ENCODE results near the gene OR52K1. TPM values are rescaled to one million over a fixed set of nuclear protein-coding genes. Genes with fewer than 3 reads are reported as not detected.
"Not testable (repeated sequence)": the region's sequence is repeated elsewhere in the genome, so short reads cannot be mapped to it uniquely, and the experiment has no call there.

Gene OR52K1
- total and polyA plus RNA-seq, 7 donors: not detected

GRCh38 chr11:4481240-4481582 is 1.2 kb upstream of the OR52K1 start:
- no peaks in the 10 kb centered on the region for H3K4me1 ChIP-seq
- intact Hi-C loops (cut with DNase I): no loop called here
- no peak overlapping the region for H3K27ac ChIP-seq
- no peak overlapping the region for H3K4me3 ChIP-seq
- peaks cover 0 to 5% (median 0%) of the 10 kb centered on the region in 3 donors for H3K27me3 ChIP-seq (ENCODE audit: insufficient read depth in 3 of 3, low read length in 2 of 3)
- TF ChIP-seq CTCF (IDR thresholded peaks at IDR 0.05): no peak
- ATAC-seq (no peak), DNase-seq (no peak)
- H3K36me3 ChIP-seq (ENCODE audit: insufficient read depth in 1 of 2, low read depth in 1 of 2): no peaks in the 10 kb centered on the region
- no peaks in the 10 kb centered on the region for H3K9me3 ChIP-seq

GRCh38 chr11:4484310-4484709 is 1.9 kb downstream of the OR52K1 start:
- no peaks in the 10 kb centered on the region for H3K27me3 ChIP-seq (ENCODE audit: insufficient read depth in 3 of 3, low read length in 2 of 3)
- no peak for DNase-seq
- H3K36me3 ChIP-seq (ENCODE audit: insufficient read depth in 1 of 2, low read depth in 1 of 2): no peaks in the 10 kb centered on the region
- no peak overlapping the region for H3K4me3 ChIP-seq
- intact Hi-C loops (cut with DNase I): no loop called here
- 65 to 69% (median 66%) methylated on average over 4 of the region's 4 CpGs for WGBS, 3 donors
- ATAC-seq: no peak
- no peak for TF ChIP-seq CTCF (IDR thresholded peaks at IDR 0.05)
- H3K4me1 ChIP-seq: no peaks in the 10 kb centered on the region
- no peak overlapping the region for H3K27ac ChIP-seq
- H3K9me3 ChIP-seq: no peaks in the 10 kb centered on the region

- H3K27me3 ChIP-seq (ENCODE audit: insufficient read depth in 3 of 3, low read length in 2 of 3); ATAC-seq; H3K4me3 ChIP-seq; DNase-seq; H3K9me3 ChIP-seq; H3K4me1 ChIP-seq; H3K36me3 ChIP-seq (ENCODE audit: insufficient read depth in 1 of 2, low read depth in 1 of 2); H3K27ac ChIP-seq: not testable (repeated sequence)
- 72 to 95% (median 89%) methylated on average over 2 of the region's 2 CpGs for WGBS, 3 donors
- intact Hi-C loops (cut with DNase I): loop anchor here in 1 of 2 donors (5.0 kb wide), 1 partner anchor 299 kb away; no protein-coding TSS in a partner anchor
Observed at GRCh38 chr11:4491405-4491804, 9.0 kb downstream of the OR52K1 start.

- no peak overlapping the region for H3K4me3 ChIP-seq
- intact Hi-C loops (cut with DNase I): loop anchor here in 1 of 2 donors (5.0 kb wide), 1 partner anchor 300 kb away; no protein-coding TSS in a partner anchor
- no peaks in the 10 kb centered on the region for H3K36me3 ChIP-seq (ENCODE audit: insufficient read depth in 1 of 2, low read depth in 1 of 2)
- no peak for TF ChIP-seq CTCF (IDR thresholded peaks at IDR 0.05)
- no peaks in the 10 kb centered on the region for H3K9me3 ChIP-seq
- H3K27ac ChIP-seq: no peak overlapping the region
- H3K27me3 ChIP-seq (ENCODE audit: insufficient read depth in 3 of 3, low read length in 2 of 3): peaks cover 0 to 9% (median 2%) of the 10 kb centered on the region in 3 donors
- H3K4me1 ChIP-seq: no peaks in the 10 kb centered on the region
- 81 to 83% (median 81%) methylated on average over 4 of the region's 4 CpGs for WGBS, 3 donors
- ATAC-seq: no peak
- DNase-seq: no peak
Observed at GRCh38 chr11:4491878-4492606, 9.6 kb downstream of the OR52K1 start.

- no peak for TF ChIP-seq CTCF (IDR thresholded peaks at IDR 0.05)
Observed at GRCh38 chr11:4493480-4493818, 11.0 kb downstream of the OR52K1 start.

More at GRCh38 chr11:4493480-4493818, 11.0 kb downstream of the OR52K1 start:
- WGBS, 3 donors: 42 to 48% (median 43%) methylated on average over 5 of the region's 5 CpGs
- ATAC-seq: no peak
- no peak for DNase-seq
- Histone ChIP-seq H3K9me3 (no peaks in the 10 kb centered on the region), H3K27ac (no peak overlapping the region), H3K4me3 (no peak overlapping the region), H3K36me3 (ENCODE audit: insufficient read depth in 1 of 2, low read depth in 1 of 2) (no peaks in the 10 kb centered on the region), H3K4me1 (no peaks in the 10 kb centered on the region), H3K27me3 (ENCODE audit: insufficient read depth in 3 of 3, low read length in 2 of 3) (peaks cover 0 to 9% (median 2%) of the 10 kb centered on the region in 3 donors)
- intact Hi-C loops (cut with DNase I): loop anchor here in 1 of 2 donors (5.0 kb wide), 1 partner anchor 301 kb away; no protein-coding TSS in a partner anchor
